ENCODE data around the gene ECEL1. TPM values are rescaled to one million over a fixed set of nuclear protein-coding genes. Genes with fewer than 3 reads are reported as not detected.

The ECEL1 gene
- total and polyA plus RNA-seq, 9 of the 15 experiments (the other 6 are each of a cell fraction or from before 2014, with no cell fraction given), result 0.09 TPM; not detected in 8

GRCh38 chr2:232497348-232497747 is 9.7 kb upstream of the ECEL1 start:
- H3K9ac ChIP-seq (ENCODE audit: insufficient read depth in 1 of 2, low read depth in 2 of 2, low read length in 2 of 2), result no peak overlapping the region

More at GRCh38 chr2:232497348-232497747, 9.7 kb upstream of the ECEL1 start:
- Histone ChIP-seq H3K4me3 (no peak overlapping the region), H4K20me1 (replicated peaks; ENCODE audit: control insufficient read depth, insufficient read depth, low read length) (no peaks in the 10 kb centered on the region), H3K9me1 (ENCODE audit: control insufficient read depth, insufficient read depth, low read length) (no peaks in the 10 kb centered on the region), H3K27me3 (ENCODE audit: control insufficient read depth in 2 of 2, insufficient read depth in 2 of 2, low read length in 2 of 2) (peaks cover 0 to 33% of the 10 kb centered on the region in 2 experiments; a peak in 2 of 5 replicates), H3K4me2 (ENCODE audit: insufficient read depth, low read length) (no peak overlapping the region), H3K27ac (ENCODE audit: extremely low read depth, low read depth, low read length) (no peak overlapping the region), H2AFZ (ENCODE audit: low read depth, low read length) (no peak overlapping the region), H3K79me2 (ENCODE audit: control insufficient read depth, insufficient read depth, low read length) (no peaks in the 10 kb centered on the region), H3K4me1 (replicated peaks in 1 of 2; ENCODE audit: control insufficient read depth in 2 of 2, insufficient read depth in 2 of 2, low read length in 2 of 2) (peaks cover 0 to under 1% of the 10 kb centered on the region in 2 experiments; a peak in 1 of 5 replicates), H3K9me3 (replicated peaks; ENCODE audit: control insufficient read depth, insufficient read depth, low read depth, low read length) (no peaks in the 10 kb centered on the region), H3K36me3 (ENCODE audit: control insufficient read depth, insufficient read depth, low read length) (no peaks in the 10 kb centered on the region)
- CTCF ChIA-PET (ENCODE audit: low intra/inter-chr PET ratio), result no interaction called here
- intact Hi-C loops (cut with micrococcal nuclease), result no loop called here
- POLR2A ChIA-PET, result no interaction called here
- no peak for DNase-seq (ENCODE audit: extremely low read depth in 1 of 4, low spot score in 3 of 4)
- BruUV-seq (replicated peaks), result no TSS peak
- ATAC-seq, result no peak
- FAIRE-seq, result no peak
- in situ Hi-C loops (cut with MboI), result no loop called here
- TF ChIP-seq POLR3A (IDR thresholded peaks at IDR 0.05; ENCODE audit: borderline replicate concordance, extremely low read depth, insufficient read depth, insufficient read length) (no peak), HOMEZ (CRISPR knock-in tag; IDR thresholded peaks at IDR 0.05) (no peak)
- 4% methylated on average over 9 of the region's 13 CpGs for WGBS (ENCODE audit: insufficient coverage, low coverage, missing lambda C conversion rate)
